Ammon's horn (tissue), 1 donor: ENCODE measurements around the gene CENPW.

ENCODE experiments used
- DNase-seq: peaks from one replicate; pipeline ENCODE4 v3.0.0-alpha.2; 2016; ENCODE audit warnings: low spot score

Gene CENPW

GRCh38 chr6:126373344-126373743, 33.4 kb downstream of the CENPW start:
- DNase-seq = no peak

- no peak for DNase-seq
Measured at GRCh38 chr6:126374372-126374771, 34.5 kb downstream of the CENPW start.

- no peak for DNase-seq
Measured at GRCh38 chr6:126376682-126377081, 36.8 kb downstream of the CENPW start.

- no peak for DNase-seq
Measured at GRCh38 chr6:126377594-126378153, 37.8 kb downstream of the CENPW start.

GRCh38 chr6:126380072-126380583, 40.2 kb downstream of the CENPW start:
- DNase-seq = no peak

- DNase-seq = no peak
Measured at GRCh38 chr6:126381498-126381897, 41.6 kb downstream of the CENPW start.

- no peak for DNase-seq
Measured at GRCh38 chr6:126383203-126383602, 43.3 kb downstream of the CENPW start.

GRCh38 chr6:126385536-126385935, 45.6 kb downstream of the CENPW start:
- DNase-seq = no peak

- no peak for DNase-seq
Measured at GRCh38 chr6:126388104-126388598, 48.2 kb downstream of the CENPW start.

- DNase-seq = no peak
Measured at GRCh38 chr6:126396131-126396530, 56.2 kb downstream of the CENPW start.
